Jurkat, Clone E6-1 (cell line): ENCODE results near the gene ZSCAN29.
A peak's percentile ranks its signal among the peaks of the same experiment; 100 is the strongest.

Experiments
- DNase-seq: peaks from one replicate; pipeline ENCODE4 v3.0.0-alpha.2; 2011; ENCODE audit warnings: low read depth, low spot score
- H3K4me3 ChIP-seq: 2 replicates; pipeline ENCODE4 v1.5.1; 2011; ENCODE audit warnings: mild to moderate bottlenecking, low read length, control low read depth, moderate library complexity

The ZSCAN29 gene

DNA sequence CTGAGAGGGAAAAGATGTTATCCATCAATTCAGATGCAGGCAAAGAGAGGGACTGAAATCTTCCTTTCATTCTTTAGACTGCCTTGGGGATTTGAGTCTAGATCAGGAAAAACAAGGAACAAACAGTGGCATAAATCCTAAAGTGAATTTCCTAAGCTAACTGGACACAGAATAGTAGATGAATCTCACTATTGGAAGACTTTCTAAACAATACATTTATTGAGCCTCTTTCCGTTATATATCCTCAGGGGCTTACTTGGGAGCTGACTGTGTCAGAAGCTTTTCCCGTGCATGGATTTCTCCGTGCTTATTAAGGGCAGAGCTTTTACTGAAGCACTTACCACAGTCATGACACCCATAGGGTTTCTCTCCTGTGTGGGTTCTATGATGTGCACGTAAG lies 10.0 kb downstream of the ZSCAN29 start:
- no peak for DNase-seq
- H3K4me3 ChIP-seq, result no peak overlapping the region

DNA sequence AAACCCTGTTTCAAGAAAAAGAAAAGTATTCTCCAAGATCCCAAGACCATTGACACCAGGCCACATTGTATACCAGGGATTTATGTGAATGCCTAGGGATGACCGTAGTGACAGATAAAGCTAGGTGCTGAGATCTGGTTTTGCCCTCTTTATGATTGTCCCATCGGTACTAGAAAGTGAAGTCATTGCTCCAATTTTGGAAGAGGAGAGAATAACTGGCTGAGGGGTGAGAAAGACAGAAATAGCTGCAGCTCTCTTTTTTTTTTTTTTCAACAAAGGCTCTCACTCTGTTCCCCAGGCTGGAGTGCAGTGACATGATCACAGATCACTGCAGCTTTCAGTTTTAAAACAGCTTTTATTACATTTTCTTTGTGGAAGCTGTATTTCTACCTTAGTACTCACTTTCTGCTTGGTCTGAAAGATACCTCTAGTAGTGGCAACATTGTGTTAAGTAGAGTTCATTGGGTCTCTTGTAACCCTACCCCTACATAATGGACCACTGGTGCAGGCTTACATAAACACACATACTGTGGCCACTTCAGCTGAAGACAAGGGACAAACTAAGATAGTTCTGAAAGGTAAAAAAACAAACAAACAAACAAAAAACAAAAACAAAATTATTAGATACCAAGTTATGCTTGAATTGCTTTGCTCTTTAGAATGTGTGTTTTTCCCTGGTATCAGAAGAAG lies 18.0 kb downstream of the ZSCAN29 start:
- DNase-seq, result no peak
- H3K4me3 ChIP-seq, result no peak overlapping the region

DNA sequence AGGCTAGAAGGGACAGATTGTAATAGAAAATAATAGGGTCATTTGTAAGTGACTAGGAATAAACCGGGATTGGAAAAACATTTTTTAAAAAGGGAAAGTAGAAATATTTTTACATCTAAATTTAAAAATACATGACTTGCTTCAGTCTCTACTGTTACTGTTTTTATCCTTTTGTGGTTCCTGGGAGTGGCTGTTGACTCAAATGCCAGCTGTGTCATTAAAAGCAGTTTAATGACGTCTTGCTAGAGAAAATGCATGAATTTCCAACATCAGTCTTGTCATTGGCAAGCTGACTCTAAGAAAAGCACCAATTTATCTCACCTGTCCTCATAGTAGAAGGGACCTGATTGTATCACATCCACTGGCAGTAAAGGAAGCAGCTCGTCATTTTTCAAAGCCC lies 23.7 kb downstream of the ZSCAN29 start:
- DNase-seq, result no peak

DNA sequence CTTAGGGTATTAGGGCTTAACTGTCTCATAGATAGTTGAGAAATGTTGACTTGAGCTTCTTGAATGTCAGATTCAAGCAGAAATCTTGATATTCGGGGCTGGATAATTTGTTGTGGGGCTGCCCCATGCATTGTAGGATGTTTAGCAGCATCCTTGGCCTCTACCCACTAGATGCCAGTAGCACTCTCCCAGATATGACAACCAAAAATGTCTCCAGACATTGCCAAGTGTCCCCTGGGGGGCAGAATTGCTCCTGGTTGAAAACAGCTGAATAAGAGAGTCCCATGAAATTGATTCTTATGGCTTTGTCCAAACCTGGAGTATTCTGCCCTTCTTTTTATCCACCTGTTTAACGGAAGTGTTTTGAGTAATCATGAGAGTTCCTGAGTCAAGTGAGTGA lies 24.5 kb downstream of the ZSCAN29 start:
- H3K4me3 ChIP-seq, result no peak overlapping the region
- DNase-seq, result no peak

More for the DNA sequence above, 23.7 kb downstream of the ZSCAN29 start:
- H3K4me3 ChIP-seq, result no peak overlapping the region

DNA sequence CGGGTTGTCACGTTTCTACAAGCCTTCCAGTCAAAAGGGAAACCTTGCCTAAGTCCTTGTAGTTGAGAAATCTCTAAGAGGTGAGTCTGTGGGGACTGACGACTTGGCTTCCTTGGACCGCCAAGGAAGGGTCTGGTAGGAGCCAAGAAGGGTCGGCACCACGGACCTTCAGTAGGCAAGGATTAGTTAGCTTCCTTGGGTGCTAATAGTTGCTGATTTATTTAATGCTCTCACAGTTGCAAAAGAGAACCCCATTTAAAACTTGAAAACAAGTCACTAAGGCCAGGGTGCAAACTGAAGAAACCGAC lies 40.1 kb downstream of the ZSCAN29 start:
- DNase-seq, result no peak
- H3K4me3 ChIP-seq, result peak overlapping the region; percentile 98

DNA sequence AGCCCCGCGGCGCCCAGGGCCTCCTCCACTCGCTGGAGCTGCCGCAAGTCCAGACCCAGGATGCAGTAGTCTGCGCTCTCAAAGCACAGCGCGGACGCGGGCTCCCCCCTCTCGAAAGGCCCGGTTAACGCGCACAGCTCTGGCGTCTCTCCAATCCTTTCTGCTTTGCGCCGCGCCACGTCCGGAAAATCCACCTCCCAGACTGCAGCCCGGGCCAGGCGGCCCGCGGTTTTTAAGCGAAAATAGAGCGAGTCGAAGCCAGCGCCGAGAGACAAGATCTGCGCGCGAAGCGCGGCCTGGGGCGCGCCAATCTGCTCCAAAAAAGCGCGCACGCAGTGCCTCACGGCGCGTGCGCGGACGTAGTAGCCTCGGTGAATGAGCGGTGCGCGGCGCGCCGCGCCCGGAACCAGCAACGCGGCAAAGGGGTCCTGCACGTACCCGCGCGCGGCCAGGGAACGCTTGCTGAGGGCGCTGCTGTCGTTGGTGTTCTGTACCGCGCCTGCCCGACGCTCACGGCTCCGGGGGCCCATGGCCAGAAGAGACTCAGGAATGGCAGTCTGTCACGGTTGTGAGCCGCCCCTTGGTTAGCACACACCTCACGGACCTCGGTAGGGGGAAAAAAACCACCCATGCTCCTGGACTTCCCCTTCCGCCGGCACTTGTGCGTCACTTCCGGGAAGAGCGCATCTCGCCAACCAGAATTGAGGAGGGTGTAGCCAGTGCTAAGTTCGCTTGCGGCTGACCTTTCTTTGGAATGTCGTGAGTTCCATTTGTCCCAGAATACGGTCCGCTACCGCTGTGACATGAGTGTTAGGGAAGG lies 40.7 kb downstream of the ZSCAN29 start, which contains the start of gene LCMT2:
TSS of gene LCMT2 (minus strand) at position 614 of the 820 bp plus-strand sequence. CDS start at position 530, 84 bp downstream.
- DNase-seq, result peak; percentile 92
- peak within 1 kb of the TSS; percentile 98 for H3K4me3 ChIP-seq

DNA sequence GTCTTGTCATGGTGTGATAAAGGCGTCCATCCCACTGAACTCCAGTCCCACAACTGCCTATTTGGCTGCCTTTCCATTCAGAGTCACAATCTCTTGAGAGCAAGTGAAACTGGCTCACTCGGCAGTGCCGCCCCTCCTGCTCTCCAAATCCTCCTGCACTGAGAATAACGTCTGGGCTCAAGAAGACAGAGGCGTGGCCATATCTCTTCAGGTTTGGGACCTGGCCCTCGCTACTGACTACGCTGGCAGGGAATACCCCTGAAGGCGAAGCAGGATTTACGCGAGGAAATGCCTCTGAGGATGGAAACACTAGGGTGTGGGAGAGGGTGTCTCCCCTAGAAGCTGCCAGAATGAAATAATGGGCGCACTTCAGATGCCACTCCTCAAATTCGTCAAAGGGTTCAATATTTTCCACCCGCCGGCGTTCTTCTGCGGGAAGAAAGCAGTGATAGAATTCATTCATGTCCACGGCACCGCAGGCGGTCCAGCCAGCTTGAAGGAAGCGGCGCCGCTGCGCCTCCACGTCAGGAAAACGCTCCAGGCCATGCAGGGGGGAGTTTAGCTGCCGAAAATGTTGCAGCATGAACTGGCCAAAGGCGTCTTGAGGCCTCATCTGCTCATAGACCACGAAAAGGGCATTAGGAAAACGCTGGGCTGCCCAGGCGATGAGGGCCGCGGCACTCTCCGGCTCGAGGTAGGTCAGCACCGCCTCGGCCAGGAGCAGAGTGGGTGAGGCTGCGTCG lies 41.5 kb downstream of the ZSCAN29 start:
- no peak for DNase-seq
- peak overlapping the region; percentile 98 for H3K4me3 ChIP-seq

DNA sequence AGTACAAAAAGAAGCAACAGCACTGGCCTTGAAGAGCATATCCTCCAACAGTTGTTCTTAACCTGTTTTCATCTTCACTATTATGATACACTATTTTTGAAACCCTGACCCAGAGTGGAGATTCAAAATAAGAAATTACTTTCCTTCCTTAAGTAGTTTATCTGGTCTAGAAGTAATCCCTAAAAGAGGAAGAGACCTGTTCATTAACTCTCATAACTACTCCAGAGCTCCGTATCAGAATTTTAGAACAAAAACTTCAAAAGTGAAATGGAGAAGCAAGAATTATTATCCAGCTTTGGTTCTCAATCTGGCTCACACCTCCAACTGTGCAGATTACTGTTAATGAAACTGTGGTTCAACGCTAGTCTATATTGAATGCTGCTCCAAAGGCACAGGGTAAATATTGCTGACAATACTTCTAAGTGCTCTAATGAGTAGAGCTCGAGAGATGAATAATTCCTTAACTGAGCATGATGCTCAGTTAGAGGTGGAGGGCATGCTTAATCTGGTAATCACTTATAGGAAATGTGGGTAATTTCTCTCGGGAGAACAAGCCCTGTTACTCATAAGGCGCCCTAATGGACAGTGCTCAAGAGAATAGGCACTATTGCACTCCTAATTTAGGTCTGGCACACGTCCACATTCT lies 45.7 kb downstream of the ZSCAN29 start:
- H3K4me3 ChIP-seq, result no peak overlapping the region
- no peak for DNase-seq

DNA sequence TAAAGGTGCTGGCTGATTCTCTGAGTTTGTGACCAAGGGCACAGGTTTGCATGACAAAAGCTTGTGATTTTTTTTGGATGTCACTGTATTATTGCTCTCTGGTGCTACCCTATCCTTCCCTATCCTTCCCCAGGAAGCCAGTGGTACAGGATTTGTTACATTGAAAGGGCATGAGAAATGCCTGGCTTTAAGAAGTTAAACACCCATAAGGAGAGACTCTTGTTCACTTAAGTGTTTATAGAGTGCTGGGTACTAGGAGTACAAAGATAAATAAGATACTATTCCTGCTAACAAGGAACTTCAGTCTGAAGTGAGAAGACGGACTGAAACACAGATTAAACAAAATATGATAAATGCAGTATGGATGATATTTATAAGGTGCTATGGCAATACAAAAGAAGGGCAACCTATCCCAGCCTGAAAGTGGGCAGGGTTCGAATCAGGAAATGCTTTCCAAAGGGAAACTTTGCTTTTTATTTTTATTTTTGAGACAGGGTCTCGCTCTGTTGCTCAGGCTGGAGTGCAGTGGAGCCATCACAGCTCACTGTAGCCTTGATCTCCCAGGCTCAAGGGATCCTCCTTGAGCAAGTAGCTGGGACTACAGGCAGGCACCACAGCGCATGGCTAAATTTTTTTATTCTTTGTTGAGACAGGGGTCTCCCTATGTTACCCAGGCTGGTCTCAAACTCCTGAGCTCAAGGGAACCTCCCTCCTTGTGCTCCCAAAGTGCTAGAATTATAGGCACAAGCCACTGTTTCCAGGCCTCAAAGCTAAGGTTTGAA lies 51.7 kb downstream of the ZSCAN29 start:
- H3K4me3 ChIP-seq, result no peak overlapping the region
- no peak for DNase-seq

DNA sequence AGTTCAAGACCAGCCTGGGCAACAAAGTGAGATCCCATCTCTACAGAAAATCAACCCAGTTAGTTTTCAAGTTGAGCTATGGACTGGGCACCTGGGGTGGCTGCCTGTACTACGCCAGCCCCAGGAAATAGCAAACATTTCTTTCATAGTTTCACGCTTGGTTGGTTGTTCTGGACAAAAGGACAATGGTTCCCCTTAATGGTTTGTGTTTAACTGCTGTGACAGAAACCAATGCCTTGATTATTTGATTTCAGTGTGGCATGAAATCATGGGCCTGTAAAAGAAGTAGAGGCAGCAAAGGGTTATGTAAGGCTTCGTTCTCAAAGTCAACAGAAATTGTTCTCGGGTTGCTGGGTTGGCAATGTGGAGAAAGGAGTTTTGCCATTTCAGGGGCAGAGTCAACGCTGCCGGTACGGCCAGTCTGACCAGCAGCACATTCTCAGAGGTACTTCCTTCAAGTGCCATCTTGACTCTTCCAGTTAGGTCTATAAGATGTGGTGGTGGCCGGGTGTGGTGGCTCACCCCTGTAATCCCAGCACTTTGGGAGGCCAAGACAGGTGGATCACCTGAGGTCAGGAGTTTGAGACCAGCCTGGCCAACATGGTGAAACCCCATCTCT lies 53.2 kb downstream of the ZSCAN29 start:
- H3K4me3 ChIP-seq, result no peak overlapping the region
- no peak for DNase-seq

DNA sequence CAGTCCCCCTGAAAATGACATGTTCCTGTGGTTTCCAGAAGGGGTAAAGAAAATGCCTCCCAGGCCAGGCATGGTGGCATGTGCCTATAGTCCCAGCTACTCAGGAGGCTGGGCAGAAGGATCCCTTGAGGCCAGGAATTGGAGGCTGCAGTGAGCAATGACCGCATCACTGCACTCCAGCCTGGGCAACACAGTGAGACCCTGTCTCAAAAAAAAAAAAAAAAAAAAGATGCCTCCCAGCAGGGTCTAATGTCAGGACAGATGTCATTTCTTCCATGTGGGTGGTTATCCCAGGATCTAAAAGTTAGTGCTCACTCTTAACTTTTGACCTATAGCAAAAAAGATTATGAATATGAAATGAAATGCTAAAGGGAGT lies 53.9 kb downstream of the ZSCAN29 start:
- no peak for DNase-seq
- no peak overlapping the region for H3K4me3 ChIP-seq

DNA sequence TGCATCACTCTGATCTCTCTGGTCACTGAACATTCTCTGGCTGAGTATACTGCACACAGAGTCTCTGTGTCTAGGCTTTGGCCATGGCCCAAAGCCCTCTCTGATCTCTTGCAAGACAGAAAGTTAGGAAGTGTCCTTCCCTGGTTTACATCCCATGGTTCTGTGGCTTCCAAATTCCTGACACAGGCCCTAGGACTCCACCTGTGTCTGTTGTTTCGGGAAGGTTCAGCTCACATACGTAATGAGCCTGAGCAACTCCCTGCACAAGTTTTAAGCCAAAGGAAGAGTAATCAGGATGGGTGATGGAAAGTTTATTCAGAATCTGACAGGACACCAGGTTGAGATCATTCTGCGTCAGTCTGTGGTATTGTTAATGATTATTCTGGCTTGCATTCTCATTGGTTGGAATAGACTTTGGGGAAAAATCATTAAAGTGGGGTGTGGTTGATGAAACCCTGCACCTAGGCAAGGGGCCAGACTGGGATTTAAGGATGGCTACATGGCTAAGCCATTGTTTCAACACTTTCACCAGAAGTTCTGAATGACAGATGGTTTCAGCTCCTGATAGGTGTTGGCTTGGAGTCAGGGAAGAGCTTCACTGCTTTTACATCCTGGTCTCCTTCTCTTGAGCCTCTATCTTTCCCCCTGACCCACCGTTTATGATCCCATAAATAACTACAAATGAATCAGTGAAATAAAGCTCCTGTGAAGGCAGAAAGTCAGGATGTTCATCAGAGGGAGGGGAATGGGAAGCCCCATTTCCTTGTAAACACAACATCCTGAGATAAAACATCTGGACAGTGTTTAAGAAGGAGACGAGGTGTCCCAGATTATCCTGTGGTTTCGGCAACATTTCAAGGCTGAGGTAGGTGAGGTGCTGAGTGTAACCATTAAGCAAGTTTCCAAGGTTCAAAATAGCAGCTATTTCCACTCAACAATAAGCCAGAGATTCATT lies 54.5 kb downstream of the ZSCAN29 start:
- DNase-seq, result no peak
- no peak overlapping the region for H3K4me3 ChIP-seq

DNA sequence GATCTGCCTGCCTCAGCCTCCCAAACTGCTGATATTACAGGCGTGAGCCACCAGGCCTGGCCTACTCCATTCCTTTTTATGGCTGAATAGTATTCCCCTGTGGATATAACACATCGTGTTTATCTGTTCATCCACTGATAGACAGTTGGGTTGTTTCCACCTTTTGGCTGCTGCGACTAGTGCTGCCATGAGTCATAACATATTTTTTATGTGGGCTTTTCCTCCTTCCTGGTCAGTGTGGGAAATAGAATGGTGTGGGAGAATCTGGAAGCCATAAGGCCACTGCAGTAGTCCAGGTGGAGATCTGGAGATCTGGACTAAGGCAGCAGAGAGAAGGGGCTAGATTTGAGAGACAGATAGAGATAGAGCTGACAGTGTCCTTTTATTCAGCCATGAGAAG lies 56.7 kb downstream of the ZSCAN29 start:
- no peak for DNase-seq
- no peak overlapping the region for H3K4me3 ChIP-seq

DNA sequence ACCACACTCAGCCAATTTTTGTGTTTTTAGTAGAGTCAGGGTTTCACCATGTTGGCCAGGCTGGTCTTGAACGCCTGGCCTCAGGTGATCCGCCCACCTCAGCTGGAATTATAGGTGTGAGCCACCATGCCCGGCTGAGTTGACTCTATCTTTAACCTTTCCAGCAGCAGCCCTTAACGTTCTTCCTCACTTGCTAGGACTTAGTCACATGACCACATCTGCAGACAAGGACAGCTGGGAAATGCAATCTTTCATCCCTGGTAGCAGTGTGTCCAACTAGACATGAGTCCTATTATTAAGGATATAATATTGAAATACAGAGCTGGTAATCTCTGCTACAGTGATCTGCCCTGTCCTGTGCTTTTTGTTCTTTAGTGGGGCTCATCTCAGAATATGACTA lies 58.5 kb downstream of the ZSCAN29 start:
- no peak for DNase-seq
- no peak overlapping the region for H3K4me3 ChIP-seq
